ENCODE measurements around the gene JPT2.
A peak's percentile ranks its signal among the peaks of the same experiment; 100 is the strongest.
"Not testable (repeated sequence)": the region's sequence is repeated elsewhere in the genome, so short reads cannot be mapped to it uniquely, and the experiment has no call there.

The JPT2 gene

DNA sequence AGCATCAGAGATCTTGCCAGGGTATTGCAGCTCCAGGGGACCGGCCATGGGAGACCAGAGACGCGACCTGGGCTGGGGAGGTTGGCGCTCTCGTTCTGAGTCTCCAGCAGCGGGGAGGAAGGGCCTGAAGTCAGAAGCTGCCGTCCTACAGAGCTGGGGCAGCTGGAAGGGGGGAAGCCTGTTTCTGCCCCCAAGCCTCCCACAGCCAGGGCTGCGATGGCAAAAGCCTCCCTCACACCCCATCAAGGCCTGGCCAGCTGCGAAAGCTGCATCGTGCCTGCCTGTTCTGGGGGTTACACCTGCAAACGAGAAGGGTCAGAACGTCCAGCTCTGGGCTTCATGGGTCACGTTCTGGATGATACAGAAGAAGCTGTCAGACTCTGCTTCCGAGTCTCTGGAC, 54.0 kb downstream of the JPT2 start:
- DNase-seq (ENCODE audit: low read depth), result no peak

DNA sequence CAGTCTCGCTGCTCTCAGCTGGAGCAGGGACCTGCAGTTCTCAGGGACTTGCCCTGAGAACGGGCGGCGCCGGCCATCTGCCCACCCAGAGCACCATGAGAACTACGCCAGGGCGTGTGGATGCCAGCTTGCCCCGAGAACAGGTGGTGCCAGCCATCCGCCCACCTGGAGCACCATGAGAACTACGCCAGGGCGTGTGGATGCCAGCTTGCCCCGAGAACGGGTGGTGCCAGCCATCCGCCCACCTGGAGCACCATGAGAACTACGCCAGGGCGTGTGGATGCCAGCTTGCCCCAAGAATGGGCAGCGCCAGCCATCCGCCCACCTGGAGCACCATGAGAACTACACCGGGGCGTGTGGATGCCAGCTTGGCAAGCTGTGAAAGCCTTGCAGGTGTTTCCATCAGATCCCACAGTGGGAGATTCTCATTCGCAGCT, 54.5 kb downstream of the JPT2 start:
- not testable (repeated sequence) for DNase-seq (ENCODE audit: low read depth)

DNA sequence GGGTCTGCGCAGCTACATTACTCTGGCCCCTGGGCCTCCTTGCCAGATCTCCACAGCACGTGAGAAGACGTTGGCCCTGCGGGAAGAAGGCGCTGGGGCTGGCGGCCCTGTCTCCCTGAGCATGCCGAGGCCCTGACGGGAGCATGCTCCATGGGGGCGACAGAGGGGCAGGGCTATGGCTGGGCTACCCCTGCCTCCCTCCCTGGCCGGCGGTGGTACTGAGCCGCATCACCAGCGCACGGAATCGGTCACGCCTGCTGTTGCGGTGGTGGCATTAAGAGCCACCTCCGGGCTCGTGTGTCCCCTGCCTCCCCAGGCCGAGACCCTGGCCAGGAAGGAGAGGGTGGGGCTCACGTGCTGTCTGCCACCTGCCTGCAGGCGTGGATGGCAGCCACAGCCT, 56.0 kb downstream of the JPT2 start:
- DNase-seq (ENCODE audit: low read depth), result no peak

DNA sequence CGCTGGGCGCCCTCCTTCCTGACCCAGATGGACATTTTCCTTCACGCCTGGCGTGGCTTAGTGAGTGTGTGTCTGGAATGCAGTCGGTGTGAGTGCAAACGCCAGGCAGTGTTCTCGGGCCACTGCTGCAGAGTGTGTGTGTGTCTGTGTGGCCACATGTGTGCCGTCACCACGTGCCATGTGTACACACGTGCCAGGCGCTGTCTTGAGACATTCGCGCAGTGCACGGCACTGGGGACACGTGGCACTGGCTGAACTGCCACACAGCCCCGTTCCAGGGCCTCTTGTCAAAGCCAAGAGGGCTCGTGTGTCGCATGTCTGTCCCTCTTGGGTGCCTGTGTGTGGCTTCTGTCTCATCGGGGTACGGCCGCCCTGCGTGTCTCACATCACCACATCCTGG, 56.7 kb downstream of the JPT2 start:
- no peak for DNase-seq (ENCODE audit: low read depth)

DNA sequence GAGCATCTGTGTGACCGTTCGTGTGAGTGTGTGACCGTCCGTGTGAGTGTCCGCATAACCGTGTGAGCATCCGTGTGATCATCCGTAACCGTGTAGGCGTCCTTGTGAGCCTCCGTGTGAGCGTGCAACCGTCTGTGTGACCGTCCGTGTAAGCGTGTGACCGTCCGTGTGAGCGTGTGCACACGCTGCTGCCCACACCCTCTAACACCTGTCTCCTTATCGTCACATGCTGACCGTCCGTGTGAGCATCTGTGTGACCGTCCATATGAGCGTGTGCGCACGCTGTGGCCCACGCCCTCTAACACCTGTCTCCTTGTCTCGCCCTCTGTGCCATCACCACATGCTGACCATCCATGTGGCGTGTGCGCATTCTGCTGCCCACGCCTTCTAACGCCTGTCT, 62.2 kb downstream of the JPT2 start:
- DNase-seq (ENCODE audit: low read depth), result no peak

DNA sequence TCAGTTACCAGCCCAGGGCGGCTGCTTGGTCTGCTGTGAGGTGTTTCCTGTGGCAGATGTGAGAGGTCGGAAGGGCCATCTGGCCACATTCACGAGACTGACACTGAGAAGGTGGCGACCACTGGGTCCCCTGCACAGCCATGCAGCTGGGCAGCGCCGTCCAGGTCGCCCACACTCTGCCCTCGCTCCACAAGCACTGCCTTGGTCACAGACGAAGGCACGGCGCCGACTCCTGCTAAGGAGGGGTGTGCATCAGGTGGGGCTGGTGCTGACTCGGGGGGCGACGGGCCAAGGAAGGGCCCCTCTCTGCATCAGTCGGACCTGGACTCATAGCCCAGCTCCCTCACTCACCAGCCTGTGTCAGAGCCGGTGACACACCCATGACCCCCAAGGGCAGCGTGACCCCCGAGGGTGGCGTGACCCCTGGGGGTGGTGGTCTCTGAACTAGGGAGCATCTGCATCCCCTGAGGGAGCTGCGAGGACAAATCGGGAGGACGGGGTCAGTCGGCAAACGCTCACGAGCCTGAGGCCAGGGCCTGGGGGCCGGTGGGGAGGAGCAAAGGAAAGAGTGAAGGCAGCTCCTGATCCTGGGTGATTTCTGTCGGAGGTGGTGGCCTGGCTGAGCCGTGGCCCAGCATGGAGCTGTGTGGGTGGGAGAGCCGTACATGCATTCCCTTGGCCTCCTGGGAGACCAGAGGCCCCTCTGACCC, 62.9 kb downstream of the JPT2 start:
- no peak for DNase-seq (ENCODE audit: low read depth)

DNA sequence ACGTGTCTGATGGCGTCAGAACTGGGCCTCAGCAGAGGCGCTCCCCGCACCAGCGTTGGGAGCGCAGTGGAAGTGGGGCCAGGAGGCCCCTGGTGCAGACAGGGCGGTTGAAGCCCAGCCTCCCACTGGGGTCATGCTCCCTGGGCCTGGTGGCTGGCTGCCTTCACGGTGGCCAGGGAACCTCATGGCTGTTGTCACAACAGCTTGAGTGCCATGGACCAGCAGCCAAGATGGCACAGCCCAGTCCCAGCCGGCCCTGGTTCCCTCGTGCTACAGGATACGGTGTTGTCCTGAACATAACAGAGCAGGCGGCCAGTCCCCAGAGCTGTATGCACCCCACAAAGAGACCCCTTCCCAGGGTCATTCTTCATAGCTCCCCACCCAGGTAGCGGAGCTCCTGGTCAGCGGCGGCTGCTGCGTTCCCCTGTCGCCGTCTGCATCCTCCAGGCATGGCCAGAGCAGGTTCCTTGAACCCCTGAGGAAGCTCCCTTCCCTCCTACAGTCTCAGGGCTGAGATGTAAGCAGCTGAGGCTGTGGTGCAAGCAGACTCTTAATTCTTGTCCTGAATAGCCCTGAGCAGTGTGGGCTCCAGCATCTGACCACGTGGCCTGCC, 63.6 kb downstream of the JPT2 start:
- no peak for DNase-seq (ENCODE audit: low read depth)

DNA sequence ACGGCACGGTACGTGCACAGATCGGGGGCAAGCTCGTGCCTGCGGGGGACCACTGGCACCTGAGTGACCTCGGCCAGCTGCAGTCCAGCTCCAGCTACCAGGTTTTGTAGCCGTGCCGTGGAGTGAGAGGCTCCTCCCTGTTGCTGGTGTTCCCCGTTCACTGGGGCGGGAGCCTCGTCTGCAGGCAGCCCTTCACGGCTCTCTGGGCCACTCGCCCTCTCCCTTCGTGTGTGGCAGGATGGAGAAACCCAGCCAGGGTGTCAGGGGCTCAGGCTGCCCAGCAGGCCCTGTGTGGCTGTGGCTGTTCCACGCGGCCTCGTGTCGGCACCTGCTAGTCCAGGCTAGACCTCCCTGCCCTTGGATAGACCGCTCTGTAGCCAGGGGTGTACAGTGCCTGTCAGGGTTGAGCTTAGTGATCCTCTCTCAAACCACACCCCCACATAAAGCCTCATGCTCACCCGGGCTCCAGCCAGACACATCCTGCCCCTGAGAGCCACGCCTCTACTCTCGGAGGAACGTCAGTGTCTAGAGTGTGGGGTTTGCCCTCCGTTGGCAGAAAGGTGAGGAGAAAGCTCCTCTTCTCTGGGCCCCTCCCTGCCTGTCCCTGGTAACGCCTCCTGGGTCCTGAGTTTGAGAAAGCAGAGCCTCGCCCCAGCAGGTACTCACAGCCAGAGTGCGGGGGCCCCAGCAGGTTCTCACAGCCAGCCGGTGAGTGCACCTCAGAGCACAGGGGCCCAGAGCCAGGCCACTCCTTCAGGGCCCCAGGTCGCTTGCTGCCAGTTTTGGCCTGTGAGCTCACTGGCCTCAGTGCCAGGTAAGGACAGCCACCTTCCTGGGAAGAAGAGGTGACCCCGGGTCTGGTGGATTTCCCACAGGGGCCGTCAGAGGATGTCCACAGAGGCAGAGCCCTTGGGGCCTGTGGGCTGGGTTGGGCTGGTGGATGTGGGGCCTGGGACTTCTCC, 65.6 kb downstream of the JPT2 start:
- DNase-seq (ENCODE audit: low read depth), result no peak

DNA sequence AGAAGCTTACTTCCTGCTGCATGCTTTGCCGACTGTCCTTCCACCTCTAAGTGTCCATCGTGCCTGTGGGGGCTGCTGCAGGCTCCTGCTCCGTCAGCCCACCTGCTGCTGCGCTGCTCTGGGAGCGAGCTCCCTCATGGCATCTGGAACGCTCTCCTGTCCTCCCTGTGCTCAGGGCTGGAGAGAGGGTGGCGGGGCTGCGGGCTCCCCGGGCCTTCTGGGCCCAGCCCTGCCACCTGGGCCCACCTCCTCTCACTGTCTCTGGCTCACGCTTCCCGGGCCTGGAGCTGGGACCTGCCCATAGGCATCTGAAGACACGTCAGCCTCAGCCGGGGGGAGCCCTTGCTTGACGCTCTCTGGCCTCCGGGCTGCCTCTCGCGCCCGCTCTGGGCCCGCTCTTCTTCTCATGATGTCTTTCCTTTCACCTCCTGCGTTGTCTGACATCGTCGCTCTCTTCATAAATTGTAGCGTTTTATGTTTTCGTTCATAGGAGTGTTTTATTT, 66.3 kb downstream of the JPT2 start:
- DNase-seq (ENCODE audit: low read depth), result no peak

DNA sequence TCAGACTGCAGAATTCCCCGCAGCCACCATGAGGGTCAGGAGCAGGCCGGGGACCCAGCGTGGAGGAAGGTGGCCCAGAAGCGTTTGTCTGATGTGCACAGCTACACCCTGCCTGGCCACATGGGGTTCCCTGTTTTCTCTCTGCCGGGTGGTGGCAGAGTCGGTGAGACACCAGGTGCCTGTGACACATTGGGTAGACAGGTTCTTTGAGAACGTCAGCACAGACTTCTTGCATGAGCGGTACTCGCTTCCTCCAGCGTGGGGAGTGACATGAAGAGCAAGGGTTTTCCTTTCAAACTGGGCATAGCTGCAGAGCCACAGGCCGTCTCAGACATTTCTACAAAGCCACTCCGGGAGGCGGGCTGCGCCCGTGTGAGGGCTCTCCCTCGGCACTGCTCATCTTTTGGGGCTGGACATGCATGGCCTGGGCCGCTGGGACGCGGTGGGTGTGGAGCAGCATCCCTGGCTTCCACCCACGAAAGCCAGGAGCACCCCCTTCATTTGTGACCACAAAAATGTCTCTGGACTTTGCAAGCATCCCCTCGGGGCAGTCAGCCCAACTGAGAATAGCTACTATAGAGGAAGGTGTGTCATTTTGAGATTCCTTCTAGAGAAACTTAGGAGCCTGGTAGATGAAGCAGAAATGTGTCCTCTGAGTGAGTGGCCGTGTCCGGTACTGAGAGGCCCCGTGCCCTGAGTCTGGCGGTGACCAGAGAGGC, 67.3 kb downstream of the JPT2 start:
- DNase-seq (ENCODE audit: low read depth), result peak; percentile 10

DNA sequence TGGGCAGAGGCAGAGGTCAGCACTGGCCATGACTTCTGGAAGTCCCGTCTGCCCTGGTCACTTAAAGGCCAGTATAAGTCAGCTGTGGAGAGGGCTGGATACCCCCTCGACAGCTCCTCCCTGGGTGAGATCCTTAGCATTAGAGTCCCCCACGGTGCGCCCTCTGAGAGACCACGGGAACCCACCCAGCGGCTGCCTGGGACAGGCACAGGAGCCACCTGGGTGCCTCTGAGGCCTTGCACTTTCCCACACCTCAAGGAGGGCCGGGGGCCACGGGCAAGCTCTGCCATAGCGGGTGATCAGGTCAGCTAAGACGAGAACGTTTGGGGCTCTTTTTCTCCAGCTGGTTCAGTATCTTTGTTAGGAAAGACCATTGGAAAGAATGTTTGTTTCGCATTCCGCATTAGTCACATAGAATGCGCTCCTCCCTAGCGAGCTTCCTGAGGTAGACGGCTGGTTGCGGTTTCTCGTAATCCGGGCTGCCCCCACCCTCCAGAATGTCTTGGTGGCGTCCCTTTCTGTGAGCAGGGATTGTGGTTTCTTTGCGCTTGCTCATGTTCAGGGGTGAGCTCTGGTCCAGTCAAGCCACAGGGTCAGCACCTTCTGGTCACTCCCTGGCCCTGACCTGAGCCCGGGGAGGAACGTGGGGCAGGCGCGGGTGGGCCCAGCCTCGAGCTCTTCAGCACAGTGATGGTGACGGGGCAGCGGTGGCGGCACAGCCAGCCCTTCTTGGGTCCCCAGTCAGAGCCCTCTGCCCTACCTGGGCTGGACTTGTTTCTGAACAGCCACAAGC, 68.0 kb downstream of the JPT2 start:
- peak; percentile 22 for DNase-seq (ENCODE audit: low read depth)

DNA sequence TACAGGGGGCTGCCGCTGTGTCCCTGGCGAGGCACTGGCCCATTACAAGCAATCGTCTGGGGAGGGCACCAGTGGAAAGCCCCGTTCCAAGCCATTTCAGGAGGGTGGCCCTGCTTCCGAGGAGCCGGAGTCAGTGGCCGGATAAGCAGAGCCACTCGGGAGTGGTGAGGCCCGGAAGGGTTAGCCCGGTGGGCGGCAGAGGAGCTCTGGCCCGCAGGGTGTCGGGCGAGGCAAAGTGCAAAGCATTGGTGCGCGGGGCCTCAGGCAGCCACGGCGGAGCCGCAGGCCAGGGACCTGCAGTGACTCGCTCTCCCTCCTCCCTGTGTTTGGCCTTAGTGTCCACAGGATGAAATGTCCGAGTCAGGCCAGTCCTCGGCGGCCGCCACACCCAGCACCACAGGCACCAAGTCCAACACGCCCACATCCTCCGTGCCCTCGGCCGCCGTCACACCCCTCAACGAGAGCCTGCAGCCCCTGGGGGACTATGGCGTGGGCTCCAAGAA, 68.7 kb downstream of the JPT2 start:
- DNase-seq (ENCODE audit: low read depth), result no peak

DNA sequence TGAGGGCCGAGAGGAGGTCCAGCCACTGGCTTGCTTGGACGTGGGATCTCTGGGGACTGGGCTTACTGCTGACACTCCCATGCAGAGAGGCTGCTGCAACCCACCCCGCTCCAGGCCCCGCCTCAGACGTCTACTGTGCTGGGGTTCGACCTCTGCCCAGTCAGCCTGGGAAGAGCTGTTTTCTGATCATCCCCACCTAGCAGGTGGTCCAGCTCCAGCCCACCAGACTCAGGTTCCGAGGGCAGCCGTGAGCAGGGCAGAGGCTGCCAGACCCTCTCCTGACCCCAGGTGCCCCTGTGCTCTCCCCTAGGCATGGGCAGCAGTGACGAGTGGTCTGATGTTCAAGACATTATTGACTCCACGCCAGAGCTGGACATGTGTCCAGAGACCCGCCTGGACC, 69.9 kb downstream of the JPT2 start:
- no peak for DNase-seq (ENCODE audit: low read depth)

DNA sequence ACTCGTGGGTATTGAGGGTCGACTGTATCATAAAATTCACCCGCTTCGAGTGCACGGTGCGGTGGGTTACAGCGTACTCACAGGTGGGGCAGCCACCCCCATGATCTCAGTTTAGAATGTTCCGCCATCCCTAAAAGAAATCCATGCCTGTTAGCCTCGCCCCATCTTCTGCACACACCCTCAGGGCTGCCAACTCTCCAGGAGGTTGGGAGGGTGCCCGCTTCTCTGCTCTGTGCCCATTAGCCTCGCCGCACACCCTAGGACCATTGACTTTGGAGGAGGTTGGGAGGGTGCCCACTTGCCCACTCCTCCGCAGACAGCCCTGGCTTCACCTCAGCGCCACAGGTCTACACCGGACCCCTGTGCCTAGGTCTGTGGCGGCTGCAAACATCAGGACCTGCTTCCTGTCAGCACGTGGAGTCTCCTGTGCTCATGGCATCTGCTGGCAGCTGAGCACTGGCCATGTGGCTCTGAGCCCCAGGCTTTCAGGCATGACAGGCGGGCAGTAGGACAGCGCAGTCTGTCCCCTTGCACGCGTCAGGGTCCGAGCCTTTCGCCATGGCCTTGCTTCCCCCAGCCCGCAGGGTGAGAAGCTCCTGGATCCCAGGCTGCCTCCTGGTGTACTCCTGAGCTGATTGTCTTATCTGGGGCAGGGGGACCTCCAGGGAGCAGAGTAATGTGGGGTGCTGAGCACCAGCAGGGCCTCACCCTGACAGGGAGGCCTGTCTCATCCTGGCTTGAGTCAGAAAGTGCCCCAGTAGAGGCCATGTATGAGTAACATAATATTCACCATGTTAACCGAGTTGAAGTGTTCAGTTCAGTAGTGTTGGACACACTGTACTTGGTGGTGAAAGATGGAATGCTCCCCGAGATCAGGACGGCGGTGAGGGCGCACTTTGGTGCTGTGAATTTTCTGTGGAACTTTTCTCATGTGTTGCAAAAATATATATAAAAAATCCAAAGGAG, 71.4 kb downstream of the JPT2 start:
- DNase-seq (ENCODE audit: low read depth), result no peak

All from stromal cell of bone marrow (primary cell).